ENCODE data around the gene PDAP1.
A peak's percentile ranks its signal among the peaks of the same experiment; 100 is the strongest.
"Not testable (repeated sequence)": the region's sequence is repeated elsewhere in the genome, so short reads cannot be mapped to it uniquely, and the experiment has no call there.

The PDAP1 gene, protein sequence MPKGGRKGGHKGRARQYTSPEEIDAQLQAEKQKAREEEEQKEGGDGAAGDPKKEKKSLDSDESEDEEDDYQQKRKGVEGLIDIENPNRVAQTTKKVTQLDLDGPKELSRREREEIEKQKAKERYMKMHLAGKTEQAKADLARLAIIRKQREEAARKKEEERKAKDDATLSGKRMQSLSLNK

DNA sequence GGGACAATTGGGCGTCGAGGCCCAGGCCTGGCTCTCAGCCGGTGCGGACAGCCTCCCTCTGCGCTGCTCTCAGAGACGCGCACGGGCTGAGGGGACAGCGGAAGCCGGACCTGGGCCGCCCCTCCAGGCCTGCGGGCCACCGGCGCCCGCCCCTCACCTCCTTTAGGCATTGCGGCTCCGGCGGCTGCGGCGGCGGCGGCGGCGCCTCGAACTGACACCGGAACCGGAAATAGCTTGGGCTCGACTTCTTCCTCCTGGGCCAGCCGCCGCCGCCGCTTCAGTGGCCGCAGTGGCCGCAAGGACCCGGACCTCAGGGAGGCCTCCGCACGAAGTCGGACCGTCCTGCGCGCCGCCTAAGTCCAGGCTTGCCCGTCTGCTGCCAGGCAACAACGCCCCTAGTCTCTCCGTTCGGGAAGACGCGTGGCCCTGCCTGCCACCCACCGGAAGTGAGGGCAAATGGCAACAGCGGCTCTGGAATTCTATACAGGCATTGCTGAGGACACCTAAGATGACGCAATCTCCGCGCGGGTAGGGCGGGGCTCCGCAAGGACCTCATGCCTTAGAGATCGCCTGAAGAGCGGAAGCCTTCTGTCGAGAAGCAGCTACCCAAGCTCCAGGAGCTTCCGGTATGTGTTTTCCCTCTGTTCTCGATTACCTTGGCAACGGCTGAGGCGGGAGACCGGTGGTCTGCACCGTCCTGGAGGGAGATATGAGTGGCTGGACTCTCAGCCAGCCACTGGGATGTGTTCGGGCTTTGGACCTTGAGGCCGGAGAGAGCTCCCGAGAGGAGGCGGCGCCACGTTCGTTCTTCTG is at the start of gene PDAP1, which contains the start of gene BUD31:
PDAP1 (minus strand) TSS at position 219 of the 813 bp plus-strand sequence; CDS start at position 170, 49 bp downstream.
BUD31 (plus strand) TSS at position 591 of the 813 bp plus-strand sequence. CDS start 2,124 bp downstream, outside the sequence.
- DNase-seq (ENCODE audit: low spot score), result peak; percentile 93

DNA sequence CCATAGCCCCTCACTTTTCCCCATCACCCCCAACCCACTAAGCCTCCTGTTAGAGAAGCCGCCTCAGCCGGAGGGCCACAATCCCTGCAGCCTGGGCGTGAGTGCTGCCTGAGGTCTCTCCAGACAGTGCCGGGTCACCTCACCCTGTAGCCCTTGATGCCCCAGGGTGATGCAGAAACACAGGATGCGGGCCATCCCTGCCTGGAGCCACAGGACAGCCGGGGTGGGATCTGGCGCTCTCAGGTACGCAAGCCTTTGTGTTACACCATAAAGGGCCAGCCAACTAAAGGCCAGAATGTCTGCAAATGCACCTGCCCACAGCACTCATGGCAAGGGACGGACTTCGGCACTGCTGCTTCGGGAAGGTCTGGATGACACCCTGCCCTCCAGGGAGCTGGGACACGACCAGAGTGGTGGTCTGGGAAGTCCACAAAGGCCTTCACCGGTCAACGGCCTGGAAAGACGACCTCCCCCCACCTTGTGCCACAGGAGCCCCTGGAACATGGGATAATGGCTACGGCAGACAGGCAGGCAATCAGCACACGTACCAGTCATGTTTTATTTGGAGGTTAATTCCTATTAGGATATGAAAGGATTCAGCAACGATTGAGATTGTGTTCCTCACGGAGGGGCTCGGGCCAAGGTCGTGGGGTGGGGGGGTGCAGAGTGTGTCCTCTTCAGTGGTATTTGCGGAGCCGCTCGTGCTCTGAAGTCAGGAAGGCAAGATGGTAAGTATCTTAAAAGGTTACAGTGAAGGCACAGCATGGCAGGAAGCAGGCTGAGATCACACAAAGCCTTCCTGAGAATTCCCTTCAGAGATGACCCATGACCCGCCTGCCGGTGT is 49.5 kb upstream of the PDAP1 start:
- DNase-seq (ENCODE audit: low spot score), result no peak

DNA sequence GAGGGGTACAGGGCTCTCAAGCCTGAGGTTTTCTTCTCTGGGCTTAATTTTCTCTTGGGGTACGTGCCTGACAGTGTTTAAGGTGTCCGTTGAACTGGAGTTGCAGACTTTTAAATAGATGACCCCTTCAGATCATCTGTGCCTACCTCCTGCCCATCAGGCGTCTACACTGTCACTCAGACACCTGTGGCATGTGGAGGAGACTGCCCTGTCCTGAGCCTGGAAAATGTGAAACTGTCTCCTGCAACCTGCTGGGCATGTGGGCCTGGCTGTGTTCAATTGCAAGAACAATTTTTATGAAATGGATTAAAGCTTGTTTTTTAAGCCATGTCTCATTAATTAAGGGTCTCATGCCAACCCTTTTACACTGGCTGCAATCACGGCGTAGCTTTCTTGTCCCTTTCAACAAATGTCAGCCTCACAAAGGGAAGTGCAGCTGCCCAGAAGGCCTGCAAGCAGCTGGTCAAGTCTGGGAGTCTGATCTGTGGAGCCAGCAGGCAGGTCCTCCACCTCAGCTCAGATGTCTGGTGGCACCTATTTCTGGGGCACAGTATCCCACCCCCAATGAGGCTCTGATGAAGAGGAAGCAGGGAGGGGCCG is 48.8 kb upstream of the PDAP1 start:
- DNase-seq (ENCODE audit: low spot score), result no peak

DNA sequence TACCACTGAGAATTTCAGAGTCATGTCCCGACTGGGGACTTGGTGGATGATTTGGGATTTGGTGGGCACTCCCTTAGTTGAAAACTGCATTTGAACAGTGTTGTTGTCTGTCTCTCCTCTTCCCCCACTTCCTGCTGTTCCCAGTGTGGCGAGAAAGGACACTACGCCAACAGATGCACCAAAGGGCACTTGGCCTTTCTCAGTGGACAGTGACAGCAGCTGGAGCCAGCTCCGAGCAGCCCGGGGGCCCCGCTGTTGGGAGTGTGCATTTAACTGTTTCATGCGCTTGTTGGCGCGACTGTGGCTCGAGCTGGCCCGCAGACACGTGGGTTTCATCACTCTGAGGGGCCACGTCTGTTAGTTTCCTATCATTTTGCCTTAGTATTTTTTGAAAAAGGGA is 47.9 kb upstream of the PDAP1 start:
- no peak for DNase-seq (ENCODE audit: low spot score)

DNA sequence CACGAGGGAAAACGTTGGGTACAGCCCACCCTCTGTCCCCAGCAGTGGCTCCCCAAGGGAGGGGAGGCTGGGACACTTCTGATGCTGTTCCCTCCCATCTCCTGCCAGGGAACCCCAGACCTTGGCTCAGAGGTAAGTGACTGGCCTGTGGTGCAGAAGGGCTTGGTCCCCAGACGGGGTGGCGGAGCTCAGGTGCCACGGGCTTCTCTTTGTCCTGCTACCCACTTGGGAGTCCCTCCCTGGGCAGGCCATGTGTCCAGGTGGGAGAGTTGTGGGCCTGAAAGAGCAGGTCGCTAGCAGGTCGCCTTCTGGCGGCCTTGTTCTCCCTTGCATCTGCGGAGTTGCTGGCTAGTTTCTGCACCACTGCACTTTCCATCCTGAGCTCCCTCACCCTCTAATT is 47.5 kb upstream of the PDAP1 start:
- no peak for DNase-seq (ENCODE audit: low spot score)

DNA sequence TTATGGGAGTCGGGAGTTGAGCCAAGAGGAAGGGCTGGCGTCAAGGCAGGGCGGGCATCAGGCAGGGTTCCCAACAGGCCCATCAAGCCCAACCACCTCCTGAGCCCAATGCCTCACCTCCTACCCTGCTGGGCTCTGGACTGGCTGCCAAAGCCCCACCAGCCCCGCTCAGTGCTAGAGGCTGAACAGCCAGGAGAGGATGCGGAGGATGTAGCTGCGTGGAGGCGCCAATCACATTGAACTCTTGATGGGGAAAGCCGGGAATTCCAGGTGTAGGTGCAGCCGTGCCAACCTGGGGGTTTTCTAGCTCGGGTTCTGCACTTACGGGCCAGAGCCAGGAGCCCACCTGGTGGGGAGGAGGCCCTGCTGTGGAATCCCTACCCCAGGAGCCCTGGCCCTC is 44.7 kb upstream of the PDAP1 start:
- peak; percentile 37 for DNase-seq (ENCODE audit: low spot score)

DNA sequence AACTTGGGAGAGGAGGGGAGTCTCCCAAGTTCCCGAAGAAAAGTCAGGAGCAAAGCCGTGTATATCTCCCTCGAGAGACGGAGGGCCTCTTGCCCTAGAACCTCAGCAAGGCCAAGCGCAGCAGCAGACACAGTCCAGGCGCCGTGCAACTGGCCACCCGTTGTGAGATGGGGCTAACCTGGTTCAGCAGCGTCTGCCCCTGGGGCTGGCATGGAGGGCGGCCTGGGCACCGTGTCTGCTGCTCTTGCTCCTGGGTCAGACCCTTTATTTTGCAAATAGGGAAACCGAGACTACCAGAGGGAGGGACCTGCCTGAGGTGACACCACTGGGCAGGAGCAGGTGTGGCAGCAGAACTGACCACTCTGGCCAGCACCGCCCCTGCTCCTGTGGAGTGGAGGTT is 44.1 kb upstream of the PDAP1 start:
- DNase-seq (ENCODE audit: low spot score), result no peak

DNA sequence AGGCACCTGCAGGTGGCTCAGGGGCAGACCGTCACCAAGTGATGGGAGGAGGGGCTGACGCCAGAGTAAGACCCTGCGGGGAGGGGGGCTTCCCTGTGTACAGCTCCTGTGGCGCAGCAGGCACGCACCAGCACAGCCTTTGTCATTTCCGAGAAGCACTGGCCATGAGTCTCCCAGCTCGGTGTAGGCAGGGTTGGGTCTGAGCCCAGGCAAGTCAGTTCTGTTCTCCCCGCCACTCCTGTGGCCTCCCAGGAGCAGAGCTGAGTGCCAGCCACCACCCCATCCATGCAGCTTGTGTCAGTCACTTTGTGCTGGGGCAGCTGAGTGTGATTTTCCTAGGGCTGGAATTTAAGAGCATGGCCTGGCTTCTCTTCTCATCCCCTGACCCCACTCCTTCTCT is 43.5 kb upstream of the PDAP1 start:
- DNase-seq (ENCODE audit: low spot score), result no peak

DNA sequence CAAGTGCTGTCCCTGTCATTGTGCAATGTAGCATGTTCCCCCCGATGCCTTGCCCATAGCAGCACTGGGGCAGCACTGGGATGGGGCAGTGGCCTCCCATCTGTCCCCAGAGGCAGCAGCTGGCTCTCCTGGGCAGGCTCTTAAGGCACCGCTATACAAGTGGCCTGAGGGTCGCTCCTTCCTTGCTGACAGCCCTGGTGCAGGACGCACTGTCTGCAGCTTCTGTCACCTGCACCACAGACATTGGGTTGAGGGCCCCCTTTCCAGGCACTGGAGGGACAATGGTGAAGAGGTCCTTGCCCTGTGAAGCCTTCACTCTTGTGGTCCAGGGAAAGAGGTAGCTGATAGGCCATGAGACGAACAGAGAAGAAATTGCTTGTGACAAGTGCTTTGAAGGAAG is 40.9 kb upstream of the PDAP1 start:
- DNase-seq (ENCODE audit: low spot score), result no peak

DNA sequence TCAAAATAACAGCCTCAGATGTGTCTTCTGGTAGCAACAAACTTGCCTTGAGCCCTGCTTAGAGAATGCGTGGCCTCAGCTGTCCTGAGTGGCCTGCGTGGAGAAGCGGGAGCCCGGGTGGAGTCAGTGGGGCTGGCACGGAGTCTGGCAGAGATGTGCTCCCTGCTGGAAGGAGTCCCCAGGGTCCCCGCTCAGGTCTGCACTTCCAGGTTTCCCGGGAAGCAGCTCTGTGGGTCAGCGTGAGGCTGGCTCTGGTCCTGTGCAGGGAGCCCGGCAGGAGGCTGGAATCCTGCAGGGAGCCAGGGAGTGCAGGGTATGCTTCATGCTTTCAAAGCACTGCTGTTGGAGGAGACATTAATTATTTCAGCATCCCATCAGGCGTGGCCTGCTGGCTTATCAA is 40.5 kb upstream of the PDAP1 start:
- DNase-seq (ENCODE audit: low spot score), result no peak

DNA sequence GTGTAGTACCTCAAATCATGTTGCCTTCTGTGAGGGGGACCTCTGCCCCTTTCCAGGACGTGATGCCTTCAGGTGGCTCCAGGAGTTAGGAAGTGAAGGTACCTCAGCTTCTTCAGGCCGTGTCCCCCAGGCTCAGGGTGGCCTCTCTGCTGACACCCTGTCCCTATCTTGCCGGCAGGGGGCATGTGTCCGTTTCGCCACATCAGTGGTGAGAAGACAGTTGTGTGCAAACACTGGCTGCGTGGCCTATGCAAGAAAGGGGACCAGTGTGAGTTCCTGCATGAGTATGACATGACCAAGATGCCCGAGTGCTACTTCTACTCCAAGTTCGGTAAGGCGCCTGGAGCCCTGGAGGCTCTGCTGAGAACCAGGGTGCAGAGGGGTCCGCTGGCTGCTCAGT is 39.5 kb upstream of the PDAP1 start:
- DNase-seq (ENCODE audit: low spot score), result no peak

DNA sequence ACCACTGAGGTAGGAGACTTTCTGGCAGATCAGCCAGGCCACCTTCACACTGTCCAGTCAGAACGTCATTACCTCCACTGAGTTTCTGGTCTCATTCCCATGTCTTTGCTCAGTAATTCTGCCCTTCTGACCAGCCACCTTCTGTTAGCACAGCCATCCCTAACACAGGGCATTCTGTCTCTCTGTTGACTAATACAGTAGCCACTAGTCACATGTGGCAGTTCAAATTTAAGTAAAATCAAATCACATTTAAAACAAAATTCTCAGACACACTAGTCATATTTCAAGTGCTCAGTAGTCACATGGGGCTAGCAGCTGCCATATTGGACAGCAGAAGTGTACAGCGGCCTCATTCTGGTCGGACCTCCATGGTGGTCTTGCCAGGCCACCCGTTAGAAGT is 37.7 kb upstream of the PDAP1 start:
- no peak for DNase-seq (ENCODE audit: low spot score)

DNA sequence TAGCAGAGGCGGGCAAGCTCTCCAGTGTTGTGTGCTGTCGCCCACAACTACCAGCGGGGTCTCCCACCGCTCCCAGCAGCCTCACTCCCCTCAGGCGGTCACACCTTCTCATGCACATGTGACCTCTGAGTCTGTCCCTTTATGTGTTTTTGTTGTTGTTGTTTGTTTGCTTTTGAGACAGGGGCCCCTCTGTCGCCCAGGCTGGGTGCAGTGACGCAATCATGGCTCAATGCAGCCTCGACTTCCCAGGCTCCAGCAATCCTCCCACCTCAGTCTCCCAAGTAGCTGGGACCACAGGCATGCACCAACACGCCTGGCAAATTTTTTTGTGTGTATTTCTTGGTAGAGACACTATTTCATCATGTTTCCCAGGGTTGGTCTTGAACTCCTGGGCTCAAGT is 31.8 kb upstream of the PDAP1 start:
- DNase-seq (ENCODE audit: low spot score), result no peak

DNA sequence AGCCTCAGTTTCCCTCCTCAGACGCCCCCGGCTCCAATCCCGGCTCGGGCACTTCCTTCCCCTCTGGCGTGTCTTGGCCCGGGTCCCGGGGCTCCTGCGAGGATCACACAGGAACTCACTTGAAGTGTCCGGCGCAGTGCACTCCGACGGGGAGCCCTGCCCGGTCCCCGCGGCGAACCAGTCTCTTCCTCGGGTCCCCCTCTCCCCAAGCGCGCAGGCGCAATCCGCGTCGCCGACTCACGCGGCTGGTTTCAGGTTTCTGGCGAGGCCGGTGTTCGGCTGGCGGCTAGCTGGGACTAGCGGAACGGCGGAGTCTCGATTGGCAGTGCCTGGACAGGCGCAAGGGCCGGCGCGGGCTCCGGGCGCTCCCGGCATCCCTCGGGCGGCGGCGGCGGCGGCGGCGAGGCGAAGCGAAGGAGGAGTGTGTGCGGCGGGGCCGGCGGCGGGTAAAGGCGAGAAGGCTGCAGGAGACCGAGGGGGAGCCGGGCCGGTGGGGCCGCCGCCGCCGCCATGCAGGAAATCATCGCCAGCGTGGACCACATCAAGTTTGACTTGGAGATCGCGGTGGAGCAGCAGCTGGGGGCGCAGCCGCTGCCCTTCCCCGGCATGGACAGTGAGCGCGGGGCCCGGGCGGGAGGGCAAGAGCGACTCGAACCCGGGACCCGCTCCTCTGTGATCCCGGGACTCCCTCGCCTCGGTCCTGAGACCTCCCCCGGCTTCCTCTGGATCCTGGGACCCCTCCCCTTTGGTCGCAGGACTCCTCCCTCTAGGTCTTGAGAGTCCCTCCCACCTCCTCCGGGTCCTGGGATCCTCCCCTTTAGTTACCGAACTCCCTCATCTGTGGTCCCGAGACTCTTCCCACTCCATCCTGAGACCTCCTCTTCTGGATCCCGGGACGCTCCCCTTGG is 30.4 kb upstream of the PDAP1 start, which contains the start of the genes CPSF4 and PTCD1:
CPSF4 (plus strand) TSS at position 371 of the 908 bp plus-strand sequence; CDS start at position 511, 140 bp downstream.
PTCD1 (minus strand) TSS at position 226 of the 908 bp plus-strand sequence. CDS start 3,556 bp downstream, outside the sequence.
- DNase-seq (ENCODE audit: low spot score), result peak; percentile 99

DNA sequence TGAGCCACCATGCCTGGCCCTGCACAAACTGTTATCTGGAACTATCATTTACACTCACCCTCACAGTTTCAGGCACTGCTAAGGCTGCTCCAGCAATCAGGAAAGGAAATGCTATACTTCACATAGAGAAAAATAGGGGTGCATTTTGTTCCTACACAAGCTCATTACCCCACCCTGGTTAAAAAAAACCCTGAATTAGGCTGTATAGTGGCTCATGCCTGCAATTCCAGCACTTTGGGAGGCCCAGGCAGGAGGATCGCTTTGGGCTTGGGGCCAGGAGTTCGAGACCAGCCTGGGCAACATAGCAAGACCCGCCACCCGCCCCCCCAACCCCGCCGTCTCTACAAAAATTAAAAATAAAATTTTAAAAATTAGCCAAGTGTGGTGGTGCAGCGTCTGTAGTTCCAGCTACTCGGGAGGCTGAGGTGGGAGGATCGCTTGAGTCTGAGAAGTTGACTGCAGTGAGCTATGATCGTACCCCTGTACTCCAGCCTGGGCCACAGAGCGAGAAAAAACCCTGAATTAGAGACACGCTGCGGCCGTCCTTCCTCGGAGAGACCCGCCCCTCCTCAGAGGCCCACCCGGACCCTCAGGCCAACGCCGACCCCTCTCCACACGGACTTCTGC is 29.7 kb upstream of the PDAP1 start:
- no peak for DNase-seq (ENCODE audit: low spot score)

DNA sequence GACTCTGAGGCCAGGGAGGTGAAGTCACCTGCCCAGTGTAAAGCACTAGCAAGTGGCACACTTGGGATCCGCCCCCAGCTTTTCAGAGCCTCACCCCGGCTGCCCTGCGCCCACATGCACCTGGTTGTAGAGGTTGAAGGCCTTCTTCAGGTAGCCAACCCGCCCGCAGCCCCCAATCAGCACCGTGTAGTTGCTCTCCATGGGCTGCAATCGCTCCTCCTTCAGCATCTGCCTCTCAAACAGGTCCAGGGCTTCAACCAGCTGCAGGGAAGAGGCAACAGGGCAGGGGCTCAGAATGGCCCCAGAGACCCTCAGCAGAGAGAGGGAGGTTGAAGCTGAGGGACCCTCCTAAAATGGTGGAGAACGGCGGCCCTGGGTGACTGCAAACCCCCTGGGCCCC is 24.8 kb upstream of the PDAP1 start:
- no peak for DNase-seq (ENCODE audit: low spot score)

DNA sequence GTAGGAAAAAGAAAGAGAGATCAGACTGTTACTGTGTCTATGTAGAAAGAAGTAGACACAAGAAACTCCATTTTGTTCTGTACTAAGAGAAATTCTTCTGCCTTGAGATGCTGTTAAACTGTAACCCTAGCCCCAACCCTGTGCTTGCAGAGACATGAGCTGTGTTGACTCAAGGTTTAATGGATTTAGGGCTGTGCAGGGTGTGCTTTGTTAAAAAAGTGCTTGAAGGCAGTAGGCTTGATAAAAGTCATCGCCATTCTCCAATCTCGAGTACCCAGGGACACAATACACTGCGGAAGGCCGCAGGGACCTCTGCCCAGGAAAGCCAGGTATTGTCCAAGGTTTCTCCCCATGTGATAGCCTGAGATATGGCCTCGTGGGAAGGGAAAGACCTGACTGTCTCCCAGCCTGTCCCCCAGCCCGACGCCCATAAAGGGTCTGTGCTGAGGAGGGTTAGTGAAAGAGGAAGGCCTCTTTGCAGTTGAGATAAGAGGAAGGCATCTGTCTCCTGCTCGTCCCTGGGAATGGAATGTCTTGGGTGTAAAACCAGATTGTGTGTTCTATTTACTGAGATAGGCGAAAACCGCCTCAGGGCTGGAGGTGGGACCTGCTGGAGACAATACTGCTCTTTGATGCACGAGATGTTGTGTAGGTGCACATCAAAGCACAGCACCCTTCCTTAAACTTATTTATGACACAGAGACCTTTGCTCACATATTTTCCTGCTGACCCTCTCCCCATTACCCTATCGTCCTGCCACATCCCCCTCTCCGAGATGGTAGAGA is 23.6 kb upstream of the PDAP1 start:
- DNase-seq (ENCODE audit: low spot score), result not testable (repeated sequence)

DNA sequence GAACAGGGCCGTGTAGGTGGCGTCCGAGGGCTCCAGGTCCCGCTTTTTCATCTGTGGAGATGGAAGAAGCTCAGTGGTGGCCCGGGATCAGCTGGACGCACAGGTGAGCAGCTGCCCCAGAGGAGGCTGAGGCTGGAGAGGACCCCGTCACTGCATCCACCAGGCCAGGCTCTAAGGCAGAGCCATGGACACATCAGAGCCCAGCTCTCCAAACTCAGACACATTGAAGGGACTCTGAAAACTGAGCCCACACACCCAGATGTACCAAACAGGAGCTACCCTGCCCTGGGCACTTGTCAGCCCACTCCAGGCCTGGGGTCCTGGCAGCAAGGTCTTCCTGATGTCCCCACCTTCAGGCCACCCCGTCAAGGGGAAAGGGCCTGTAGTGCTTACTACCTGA is 21.4 kb upstream of the PDAP1 start:
- no peak for DNase-seq (ENCODE audit: low spot score)

DNA sequence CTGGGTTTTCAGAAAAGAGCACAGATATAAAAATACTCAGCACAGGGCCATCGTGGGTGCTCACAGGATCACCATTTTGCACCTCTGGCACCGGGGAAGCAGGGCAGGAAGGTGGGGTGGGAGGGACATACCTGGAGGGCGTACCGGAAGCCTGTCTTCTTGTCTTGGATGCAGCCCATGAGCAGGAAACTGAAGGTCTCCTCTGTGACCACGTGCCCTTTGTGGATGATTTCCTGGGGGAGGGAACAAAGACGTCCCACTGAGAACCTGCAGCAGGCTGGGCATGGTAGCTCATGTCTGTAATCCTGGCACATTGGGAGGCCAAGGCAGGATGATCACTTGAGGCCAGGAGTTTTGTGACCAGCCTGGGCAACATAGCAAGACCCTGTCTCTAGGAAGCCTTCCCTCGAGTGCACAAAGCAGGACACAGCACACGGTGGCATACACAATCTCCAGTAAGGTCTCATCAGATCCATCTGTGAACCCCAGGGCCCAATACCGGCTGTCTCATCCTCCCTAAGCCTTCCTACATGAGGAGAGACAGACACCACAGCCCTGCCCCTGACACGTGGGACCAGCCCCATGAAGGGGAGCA is 20.7 kb upstream of the PDAP1 start:
- DNase-seq (ENCODE audit: low spot score), result no peak
